ENCODE results near the gene PFKFB3.
A peak's percentile ranks its signal among the peaks of the same experiment; 100 is the strongest.
"Not testable (repeated sequence)": the region's sequence is repeated elsewhere in the genome, so short reads cannot be mapped to it uniquely, and the experiment has no call there.

Gene PFKFB3

DNA sequence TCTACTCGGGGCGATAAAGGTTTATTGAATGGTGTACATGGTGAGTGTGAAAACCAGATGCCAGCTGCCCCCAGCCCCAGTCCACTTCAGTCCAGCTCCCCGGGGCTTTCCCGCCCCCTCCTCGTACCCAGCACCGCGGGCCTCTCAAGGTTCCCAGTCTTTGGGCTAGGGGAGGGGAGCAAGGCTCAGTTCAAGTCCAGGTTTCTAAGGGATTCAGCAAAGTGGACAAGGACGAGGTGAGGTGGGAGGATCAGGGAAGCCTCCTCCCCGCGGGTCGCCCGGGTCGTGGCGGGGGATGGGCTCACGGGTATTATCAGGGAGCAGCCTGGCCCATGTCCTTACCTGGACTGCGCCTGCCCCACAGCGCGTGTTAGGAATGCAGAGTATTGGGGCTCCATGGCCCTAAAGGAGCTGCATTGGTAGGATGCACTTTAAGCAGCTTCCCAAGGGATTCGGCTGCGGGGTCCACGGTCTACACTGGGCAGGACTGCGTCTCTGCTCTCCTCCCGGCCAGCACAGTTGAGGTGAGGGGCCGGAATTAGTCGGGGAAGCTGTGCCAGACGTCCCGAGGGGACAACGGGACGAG lies 541 bp upstream of the PFKFB3 start:
- DNase-seq (ENCODE audit: low read depth in 2 of 2), result peak; percentile 8 to 13

DNA sequence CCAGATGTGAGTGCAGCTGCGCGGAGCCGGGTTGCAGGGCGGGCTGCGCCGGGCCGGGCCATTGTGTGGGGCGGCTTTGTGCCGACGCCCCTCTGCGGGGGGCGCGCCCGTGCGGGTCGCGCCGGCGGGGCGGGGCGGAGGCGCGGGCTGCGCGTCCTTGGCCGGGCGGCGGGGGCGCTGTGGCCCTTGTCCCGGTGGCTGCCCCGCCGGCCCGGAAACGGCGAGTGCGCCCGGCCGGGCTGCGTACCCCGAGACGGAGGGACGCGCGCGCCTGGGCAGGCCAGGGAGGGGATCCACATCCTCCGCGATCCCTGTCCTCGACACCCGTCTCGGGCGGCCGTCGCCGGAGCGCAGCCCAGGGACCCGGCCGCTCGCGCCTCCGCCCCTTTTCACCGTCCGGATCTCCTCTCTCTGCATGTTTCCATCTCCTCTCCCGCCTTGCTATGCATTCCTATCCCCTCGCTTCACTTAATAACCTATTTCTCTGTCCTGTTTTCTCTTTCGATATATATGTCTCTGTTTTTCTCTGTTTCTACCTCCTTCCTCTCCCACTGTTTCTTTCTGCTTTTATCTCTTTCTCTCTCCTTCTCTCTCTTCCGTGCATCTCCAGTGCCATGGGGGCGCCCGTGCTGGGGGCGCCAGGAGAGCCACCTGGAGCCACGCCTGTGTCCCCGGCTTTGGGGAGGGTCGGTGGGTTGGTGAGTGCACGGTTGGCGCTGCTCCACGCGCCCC lies 765 bp downstream of the PFKFB3 start:
- peak; percentile 35 to 53 for DNase-seq (ENCODE audit: low read depth in 2 of 2)

DNA sequence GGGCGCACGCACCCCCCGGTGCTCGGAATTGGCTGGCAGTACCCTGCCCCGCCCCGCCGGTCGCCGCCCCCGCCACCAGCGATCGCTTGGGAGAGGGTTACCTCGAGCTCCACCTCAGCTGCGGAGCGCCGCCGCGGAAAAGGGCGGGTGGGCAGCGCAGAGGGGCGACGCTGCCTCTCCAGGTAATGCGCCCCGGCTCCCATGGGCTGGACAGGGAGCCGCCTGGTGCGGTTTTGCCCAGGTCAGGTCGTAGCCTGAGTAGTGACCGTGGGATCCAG lies 1.3 kb downstream of the PFKFB3 start:
- DNase-seq (ENCODE audit: low read depth in 2 of 2), result peak; percentile 66 to 69

DNA sequence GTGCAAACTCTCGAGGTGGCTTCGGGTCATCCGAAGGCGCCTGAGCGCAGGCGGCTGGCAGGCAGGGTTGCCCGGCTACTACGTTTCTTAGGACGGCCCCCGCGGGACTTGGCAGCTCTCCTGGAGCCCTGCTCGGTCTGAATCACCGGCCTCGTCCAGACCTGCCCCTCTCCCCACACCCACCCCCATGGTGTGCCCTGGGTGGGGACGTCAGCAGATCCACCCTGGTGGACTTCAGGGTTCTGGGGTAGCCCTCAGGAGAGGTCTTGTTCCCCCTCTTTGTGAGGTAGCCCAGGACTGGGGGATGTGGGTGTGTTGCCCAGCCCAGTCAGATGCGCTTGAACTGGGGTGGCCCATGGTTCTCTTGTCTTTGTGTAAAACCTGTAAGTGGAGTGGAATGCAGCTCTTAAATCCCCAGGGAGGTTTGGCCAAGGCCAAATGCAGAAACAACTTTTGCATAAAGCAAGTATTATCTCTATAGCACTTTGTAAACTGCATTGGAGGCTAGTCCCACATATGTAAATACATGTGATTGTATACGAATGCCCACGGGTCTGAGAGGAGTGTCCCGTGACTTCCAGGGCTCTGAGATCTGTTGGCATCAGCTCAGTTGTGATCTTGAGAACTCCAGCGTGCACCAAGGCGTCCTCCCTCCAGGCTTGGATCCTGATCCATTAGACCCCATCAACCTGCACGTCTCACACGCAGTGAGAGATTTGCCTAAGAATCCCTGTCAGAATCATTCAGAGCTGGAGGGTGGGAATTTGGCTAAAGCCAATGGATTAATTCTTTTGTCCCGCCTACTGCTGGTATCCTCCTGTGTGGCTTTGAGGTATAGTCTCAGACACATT lies 1.8 kb downstream of the PFKFB3 start:
- no peak for DNase-seq (ENCODE audit: low read depth in 2 of 2)

DNA sequence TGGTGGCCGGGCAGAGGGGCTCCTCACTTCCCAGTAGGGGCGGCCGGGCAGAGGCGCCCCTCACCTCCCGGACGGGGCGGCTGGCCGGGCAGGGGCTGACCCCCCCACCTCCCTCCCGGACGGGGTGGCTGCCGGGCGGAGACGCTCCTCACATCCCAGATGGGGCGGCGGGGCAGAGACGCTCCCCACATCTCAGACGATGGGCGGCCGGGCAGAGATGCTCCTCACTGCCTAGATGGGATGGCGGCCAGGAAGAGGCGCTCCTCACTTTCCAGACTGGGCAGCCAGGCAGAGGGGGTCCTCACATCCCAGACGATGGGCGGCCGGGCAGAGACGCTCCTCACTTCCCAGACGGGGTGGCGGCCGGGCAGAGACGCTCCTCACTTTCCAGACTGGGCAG lies 3.8 kb downstream of the PFKFB3 start:
- DNase-seq (ENCODE audit: low read depth in 2 of 2), result not testable (repeated sequence)

DNA sequence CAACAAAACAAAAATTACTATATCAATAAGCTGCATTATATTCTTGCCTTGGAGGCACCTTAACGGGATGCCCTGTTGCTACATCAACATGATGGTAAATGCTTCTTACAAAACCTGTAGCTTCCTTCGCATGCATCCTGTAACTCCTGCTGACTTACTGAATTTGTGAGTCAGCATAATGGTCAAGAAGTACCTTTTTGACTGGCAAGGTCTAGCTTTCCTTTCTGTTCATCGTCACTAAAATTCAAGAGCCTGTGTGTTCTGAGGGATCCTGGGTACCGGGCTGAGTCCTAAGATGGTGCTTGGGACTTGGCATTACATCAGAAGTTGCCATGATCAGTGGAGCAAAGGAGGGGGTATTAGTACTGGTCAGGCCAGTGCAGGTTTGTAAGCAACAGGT lies 4.9 kb downstream of the PFKFB3 start:
- no peak for DNase-seq (ENCODE audit: low read depth in 2 of 2)

DNA sequence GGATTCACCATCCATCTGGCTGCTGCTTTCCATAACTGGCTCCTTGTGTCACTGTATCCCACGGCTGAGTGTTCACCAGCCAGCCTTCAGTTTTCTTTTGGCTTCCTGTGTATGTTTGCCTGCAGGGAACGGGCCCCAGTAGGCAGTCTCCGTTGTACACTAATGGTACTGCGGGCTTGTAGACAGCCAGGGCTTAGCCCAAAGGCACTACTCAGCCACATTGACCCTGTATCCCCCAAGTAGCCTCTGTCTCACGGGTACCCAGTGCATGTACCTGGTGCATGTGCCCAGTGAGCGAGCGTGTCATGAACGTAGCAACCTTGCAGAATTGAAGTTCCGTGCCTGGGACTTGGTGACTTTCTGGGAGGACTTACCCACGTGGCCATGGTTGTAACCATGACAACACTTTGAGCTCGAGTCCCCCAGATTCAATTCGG lies 6.1 kb downstream of the PFKFB3 start:
- no peak for DNase-seq (ENCODE audit: low read depth in 2 of 2)

DNA sequence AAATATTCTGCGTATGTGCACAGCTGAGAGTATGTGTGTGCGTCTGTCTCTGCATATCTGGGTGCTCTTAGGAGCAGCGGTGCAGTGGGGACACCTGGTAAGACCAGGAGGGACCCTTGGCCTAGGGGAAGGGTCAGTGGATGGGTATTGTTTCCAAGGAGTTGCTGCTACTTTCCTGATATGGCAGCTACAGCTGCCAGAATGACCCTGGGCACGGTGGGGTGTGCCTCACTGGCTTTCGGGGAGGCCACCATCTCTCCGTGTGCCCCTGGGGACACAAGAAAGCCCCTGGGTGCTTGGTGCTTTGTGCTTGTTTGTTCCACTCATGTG lies 8.6 kb downstream of the PFKFB3 start:
- DNase-seq (ENCODE audit: low read depth in 2 of 2), result no peak

DNA sequence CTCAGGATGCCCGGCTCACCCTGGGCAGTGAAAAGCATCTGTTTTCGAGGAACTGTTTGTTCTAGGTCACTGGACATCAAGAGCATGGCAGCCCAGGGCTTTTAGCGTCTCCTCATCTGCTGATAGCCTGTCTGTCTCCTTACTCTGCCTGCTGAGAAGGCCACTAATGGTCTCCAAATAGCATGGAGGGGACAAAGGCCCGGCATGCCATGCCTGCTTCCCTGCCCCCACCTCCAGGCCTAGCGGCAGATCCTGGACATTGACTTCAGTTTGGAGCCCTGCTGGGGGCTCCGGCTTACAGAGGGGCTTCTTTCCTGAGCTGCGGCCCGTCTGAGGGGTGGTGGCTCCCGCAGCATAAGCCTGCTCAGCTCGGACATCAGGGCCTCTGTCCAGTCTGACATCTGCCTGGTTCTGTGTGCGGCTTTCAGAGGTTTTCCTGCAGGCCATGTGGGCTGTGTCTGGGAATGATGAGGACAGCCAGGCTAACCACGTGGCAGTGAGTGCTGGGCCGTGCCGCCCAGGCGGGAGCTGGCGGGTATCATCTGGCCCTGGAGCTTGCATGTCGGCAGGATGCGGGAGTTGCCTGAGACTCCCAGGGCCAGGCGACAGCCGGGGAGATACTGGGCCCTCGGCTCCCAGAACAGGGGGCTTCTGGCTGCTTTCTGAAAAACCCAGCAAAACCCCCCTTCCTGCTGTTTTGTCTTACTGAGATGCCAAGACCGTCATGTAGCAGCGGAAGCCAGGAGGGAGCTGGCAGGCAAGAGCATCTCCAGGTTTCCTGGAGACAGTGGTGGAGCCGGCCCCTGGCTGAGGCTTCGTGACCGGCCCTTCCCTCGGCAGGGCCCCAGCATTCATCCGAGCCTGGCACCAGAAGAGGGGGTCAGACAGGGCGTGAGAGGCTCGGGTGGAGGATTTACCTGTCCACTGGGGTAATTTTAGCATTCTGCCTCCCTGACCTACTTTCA lies 9.2 kb downstream of the PFKFB3 start:
- DNase-seq (ENCODE audit: low read depth in 2 of 2), result no peak

DNA sequence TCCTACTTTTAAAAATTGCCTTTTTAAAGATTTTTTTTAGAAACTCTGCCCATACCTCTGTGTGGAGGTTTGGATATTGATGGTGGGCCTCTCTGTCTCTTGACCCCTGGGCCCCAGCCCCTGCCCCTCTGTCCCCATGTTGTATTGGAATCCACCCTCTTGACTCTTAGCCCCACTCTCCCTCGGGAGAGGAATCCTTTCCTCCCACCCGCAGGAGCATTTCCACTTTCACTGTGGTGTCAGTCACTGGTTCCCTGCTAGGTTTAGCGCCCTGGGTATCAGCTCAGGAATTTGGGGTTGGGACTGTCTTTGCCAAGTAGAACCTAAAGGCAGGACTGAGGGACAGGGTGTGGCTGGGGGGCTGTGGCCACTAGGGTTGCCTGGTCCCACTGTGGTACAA lies 10.1 kb downstream of the PFKFB3 start:
- DNase-seq (ENCODE audit: low read depth in 2 of 2), result no peak

DNA sequence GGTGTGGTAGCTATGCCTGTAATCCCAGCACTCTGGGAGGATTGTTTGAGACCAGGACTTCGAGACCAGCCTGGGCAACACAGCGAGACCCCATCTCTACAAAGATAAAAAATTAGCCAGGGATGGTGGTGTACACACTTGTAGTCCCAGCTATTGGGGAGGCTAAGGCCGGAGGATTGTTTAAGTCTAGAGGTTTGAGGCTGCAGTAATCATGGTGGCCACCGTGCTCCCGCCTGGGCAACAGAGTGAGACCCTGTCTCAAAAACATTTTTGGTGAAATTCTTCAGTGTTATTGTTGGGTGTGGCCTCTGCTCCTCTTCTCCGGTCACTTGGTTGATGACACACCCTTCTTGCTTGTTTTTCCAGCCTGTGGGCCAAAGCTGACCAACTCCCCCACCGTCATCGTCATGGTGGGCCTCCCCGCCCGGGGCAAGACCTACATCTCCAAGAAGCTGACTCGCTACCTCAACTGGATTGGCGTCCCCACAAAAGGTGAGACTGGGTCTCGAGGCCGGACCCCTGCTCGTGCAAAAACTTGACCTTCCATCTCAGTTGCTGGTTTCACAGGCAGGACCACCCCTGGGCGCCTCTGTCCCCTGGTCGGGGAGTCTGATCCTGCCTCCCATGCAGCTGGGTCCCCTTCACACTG lies 10.6 kb downstream of the PFKFB3 start:
- no peak for DNase-seq (ENCODE audit: low read depth in 2 of 2)

DNA sequence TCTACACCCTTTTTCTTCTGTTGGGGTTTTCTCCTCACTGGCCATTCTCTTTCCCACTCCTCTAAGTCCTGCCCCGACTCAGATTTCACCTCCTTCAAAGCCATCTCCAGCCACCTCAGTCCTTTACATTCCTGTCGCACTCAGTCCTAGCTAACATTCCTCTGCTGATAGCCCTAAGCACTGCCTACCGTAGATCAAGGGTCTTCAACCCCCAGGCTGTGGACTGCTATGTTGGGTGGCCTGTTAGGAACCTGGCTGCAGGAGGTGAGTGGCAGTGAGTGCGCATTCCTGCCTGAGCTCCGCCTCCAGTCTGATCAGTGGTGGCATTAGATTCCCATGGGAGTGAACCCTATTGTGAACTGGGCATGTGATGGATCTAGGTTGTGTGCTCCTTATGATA lies 11.2 kb downstream of the PFKFB3 start:
- DNase-seq (ENCODE audit: low read depth in 2 of 2), result no peak

DNA sequence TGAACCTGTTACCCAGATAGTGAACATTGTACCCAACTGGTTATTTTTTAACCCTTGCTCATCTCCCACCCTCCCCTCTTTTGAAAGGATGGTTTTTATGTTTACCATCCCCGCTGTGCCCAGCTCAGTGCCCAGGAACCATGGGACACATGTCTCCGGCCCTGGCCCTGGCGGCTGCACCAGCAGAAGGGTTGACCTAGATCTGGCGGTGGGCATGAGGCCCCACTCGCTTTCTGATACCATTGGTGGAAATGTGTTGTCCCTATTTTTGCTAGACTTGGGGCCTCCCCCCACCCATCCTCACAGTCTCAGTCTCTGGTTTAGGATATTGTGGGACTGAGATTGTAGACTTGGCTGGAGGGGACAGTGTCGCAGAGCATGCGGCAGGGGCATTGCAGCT lies 11.9 kb downstream of the PFKFB3 start:
- no peak for DNase-seq (ENCODE audit: low read depth in 2 of 2)

DNA sequence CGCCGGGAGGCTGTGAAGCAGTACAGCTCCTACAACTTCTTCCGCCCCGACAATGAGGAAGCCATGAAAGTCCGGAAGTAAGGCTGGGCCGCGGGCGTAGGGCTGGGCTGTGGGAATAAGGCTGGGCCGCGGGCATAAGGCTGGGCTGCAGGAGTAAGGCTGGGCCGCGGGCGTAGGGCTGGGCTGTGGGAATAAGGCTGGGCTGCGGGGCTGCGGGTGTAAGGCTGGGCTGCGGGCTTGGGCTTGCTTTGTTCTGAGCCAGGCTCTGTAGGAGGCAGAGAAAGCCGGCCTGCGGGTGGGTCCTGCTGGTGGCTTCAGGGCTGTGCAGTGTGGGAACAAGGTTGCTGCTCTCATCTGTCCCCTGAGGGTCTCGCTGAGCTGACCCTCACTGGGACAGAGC lies 12.5 kb downstream of the PFKFB3 start:
- DNase-seq (ENCODE audit: low read depth in 2 of 2), result no peak

DNA sequence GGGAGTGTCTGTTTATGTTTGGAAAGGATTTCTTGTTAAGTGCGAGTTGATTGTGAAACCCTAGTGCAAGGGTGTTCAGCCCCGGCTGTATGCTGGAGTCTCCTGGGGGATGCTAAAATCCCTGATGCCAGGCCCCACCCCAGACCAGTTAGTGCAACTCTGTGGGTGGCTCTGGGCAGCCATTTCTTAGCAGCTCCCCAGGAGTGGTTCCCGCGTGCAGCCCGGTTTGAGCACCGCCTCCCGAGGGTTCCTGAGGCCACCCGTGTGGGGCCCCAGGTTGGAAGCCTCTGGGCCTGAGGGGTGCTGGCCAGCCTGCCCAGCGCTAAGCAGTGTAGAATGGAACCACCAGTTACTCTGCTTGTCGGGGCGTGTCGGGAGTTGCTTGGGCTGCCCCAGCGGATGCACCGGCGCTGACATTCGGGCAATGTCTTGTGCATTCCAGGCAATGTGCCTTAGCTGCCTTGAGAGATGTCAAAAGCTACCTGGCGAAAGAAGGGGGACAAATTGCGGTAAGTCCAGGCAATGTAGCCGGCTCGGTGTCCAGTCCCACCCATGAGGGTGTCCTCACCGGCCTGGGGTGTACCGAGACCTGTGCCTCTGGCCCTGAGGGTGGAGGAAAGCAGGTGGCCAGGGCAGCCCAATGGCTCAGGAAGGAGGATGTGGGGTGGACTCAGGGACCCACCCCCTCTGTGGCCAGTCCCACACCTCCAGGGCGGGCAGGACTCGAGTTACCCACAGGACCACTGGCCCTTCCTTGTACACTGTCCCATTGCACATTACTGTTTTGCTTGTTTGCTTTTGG lies 13.2 kb downstream of the PFKFB3 start:
- DNase-seq (ENCODE audit: low read depth in 2 of 2), result no peak

DNA sequence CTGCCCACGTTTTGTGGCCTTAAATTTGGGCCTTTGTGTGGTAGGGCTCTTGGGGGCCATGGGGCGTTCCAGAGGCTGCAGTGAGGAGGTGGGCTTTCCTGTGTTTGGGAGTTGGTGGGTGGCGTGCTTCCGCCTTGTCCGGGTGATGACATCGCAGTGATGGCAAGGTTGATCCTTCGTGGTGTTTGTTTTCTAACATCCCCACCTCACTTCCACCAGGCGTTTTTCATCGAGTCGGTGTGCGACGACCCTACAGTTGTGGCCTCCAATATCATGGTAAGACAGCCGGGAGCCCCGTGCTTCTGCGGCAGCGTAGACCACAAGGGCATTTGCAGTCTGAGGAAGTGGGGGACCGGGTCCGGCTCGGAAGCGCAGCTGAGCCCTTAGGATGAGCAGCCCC lies 14.2 kb downstream of the PFKFB3 start:
- DNase-seq (ENCODE audit: low read depth in 2 of 2), result no peak

DNA sequence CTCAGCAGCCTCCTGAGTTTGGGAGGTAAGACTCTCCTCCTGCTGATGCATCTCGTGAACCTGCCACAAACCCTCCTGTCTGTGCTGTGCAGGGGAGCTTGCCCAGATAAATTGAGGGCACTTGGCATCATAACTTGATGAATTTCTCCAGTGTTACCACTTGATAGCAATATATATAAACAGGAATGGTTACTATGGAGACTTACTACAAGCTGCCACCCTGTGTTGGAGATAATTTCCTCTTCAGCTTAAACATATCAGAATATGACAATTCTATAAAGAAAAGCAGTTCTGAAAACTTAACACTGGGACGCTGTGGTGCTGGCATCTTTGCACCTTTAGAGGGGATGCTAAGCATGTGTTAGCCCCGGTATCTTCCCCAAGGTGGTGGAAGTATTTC lies 14.9 kb downstream of the PFKFB3 start:
- DNase-seq (ENCODE audit: low read depth in 2 of 2), result no peak

DNA sequence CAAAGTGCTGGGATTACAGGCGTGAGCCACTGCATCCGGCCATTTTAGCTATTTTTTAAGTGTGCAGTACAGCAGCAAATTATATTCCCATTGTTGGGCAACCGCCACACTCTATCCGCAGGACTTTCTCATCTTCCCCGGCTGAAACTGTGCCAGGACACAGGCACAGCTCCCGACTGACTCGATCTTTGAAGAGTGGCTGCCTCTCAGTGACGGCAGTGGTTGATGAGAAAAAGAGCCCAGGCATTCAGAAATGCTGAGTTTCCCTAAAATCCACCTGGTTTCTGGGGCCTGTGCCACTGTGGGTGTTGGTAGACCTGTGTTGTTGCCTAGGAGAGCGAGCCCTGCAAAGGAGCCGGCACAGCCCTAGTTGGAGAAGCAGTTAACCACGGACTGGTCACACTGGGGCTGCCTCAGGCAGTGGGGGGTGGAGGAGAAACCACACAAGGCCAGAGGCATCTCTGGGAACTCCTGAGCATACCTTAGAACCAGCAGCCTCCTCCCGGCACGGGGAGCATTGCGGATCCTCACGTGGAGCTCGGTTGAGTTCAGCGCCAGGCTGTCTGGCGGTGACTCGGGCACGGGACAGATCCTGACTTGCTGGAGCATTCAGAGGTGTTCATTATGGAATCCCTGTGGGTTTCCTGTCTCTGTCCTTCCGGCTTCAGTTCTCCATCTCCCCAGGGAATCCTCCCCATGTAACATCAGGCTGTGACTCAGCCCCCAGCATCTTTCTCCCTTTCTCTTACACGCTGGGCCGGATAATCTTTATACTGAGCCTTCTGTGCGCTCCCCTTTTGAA lies 16.2 kb downstream of the PFKFB3 start:
- no peak for DNase-seq (ENCODE audit: low read depth in 2 of 2)

DNA sequence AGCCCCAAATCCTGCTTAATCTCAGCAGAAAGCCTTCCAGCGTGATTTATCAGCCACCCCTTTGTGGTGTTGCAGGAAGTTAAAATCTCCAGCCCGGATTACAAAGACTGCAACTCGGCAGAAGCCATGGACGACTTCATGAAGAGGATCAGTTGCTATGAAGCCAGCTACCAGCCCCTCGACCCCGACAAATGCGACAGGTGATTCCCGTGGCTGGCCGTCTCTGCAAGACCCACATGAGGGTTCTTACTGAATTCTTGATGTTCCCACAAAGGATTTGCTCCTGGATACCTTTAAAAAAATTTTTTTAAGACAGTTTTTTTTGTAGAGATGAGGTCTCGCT lies 16.7 kb downstream of the PFKFB3 start:
- no peak for DNase-seq (ENCODE audit: low read depth in 2 of 2)

Measured in stimulated activated CD4-positive, alpha-beta T cell treated with anti-CD3 and anti-CD28 coated beads, Interleukin-1b, Interleukin-23, amount 100 ng/mL, for 4 hours (primary cell).